ENCODE measurements around the gene RAMP2. TPM values are rescaled to one million over a fixed set of nuclear protein-coding genes. Genes with fewer than 3 reads are reported as not detected.

Gene RAMP2
- total RNA-seq, 2 experiments from 2014 or later = not detected

DNA sequence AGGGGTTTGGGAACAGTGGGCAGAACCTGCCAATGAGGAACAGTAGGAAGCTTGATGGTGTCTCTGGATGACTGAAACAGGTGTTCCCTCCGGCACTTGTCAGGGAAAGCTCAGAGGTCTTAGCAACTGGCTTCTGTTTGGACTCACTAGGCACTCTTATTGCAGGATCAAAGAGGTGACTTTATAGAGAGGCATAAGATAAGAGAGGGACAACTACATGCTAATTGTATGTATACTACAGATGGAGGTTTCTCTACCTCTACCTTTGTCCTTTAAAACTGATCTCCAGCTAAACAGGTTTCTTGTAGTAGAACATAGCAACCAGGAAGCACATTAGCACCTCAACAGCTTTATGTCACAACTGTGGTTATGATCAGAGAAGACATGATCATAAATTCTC lies 45.2 kb downstream of the RAMP2 start:
- no peaks in the 10 kb centered on the region for H3K4me1 Mint-ChIP-seq (ENCODE audit: low read depth)
- no peak overlapping the region for H3K27ac Mint-ChIP-seq
- H3K27me3 Mint-ChIP-seq = no peaks in the 10 kb centered on the region
- DNase-seq (no peak), ATAC-seq (no peak)
- no peak overlapping the region for H3K4me3 Mint-ChIP-seq
- intact Hi-C loops (cut with micrococcal nuclease) = no loop called here
- no peaks in the 10 kb centered on the region for H3K9me3 Mint-ChIP-seq
- TF ChIP-seq, protein P1, sequence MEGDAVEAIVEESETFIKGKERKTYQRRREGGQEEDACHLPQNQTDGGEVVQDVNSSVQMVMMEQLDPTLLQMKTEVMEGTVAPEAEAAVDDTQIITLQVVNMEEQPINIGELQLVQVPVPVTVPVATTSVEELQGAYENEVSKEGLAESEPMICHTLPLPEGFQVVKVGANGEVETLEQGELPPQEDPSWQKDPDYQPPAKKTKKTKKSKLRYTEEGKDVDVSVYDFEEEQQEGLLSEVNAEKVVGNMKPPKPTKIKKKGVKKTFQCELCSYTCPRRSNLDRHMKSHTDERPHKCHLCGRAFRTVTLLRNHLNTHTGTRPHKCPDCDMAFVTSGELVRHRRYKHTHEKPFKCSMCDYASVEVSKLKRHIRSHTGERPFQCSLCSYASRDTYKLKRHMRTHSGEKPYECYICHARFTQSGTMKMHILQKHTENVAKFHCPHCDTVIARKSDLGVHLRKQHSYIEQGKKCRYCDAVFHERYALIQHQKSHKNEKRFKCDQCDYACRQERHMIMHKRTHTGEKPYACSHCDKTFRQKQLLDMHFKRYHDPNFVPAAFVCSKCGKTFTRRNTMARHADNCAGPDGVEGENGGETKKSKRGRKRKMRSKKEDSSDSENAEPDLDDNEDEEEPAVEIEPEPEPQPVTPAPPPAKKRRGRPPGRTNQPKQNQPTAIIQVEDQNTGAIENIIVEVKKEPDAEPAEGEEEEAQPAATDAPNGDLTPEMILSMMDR (IDR thresholded peaks at IDR 0.05) = no peak
- ChIA-PET POLR2A (interaction anchor here (0.5 to 1.8 kb wide), 6 partner anchors 8 to 767 kb away, joined by 3 to 4 read pairs (median 3); no protein-coding TSS in a partner anchor), CTCF (interaction anchor here (0.8 to 5.3 kb wide), 2 partner anchors 14 to 18 kb away, joined by 4 to 36 read pairs; partner anchors contain the start of gene BECN1)
- H3K36me3 Mint-ChIP-seq (ENCODE audit: low read depth) = peaks cover 7% of the 10 kb centered on the region

DNA sequence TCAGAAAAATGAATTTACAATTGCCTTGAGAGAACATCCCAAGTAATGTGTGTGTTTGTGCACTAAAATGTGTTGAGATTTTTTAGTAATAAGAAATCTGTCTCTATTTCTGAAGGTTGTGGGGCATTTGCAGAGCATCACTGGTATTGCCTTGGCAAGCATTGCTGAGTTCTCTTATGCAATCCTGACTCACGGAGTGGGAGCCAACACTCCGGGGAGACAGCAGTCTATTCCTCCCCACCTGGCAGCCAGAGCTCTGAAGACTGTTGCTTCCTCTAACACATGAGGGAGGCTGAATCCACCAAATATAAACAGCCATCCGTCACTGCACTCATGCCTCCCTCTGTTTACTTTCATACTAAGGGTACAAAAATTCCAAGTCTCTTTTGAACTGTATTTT lies 48.2 kb downstream of the RAMP2 start:
- H3K9me3 Mint-ChIP-seq = no peaks in the 10 kb centered on the region
- DNase-seq (no peak), ATAC-seq (no peak)
- H3K36me3 Mint-ChIP-seq (ENCODE audit: low read depth) = peaks cover 18% of the 10 kb centered on the region
- no peak overlapping the region for H3K27ac Mint-ChIP-seq
- ChIA-PET CTCF (interaction anchor here (0.7 to 2.0 kb wide), 5 partner anchors 10 to 198 kb away, joined by 3 to 5 read pairs (median 3); no protein-coding TSS in a partner anchor), POLR2A (interaction anchor here (0.6 to 1.5 kb wide), 2 partner anchors 156 to 169 kb away, joined by 3 read pairs; no protein-coding TSS in a partner anchor)
- no peaks in the 10 kb centered on the region for H3K4me1 Mint-ChIP-seq (ENCODE audit: low read depth)
- no peak overlapping the region for H3K4me3 Mint-ChIP-seq
- intact Hi-C loops (cut with micrococcal nuclease) = no loop called here
- TF ChIP-seq, protein P1 (IDR thresholded peaks at IDR 0.05) = no peak
- no peaks in the 10 kb centered on the region for H3K27me3 Mint-ChIP-seq

Other genes starting within 250 kb of the RAMP2 start
- 10 to 100 TPM; 10.8 to 11.4 TPM for gene NAGLU, start 225.0 kb upstream of the RAMP2 start, total RNA-seq
- under 1 TPM; 0.43 to 0.49 TPM for gene HSD17B1, start 208.3 kb upstream of the RAMP2 start, total RNA-seq
- 10 to 100 TPM; 59.5 to 60.9 TPM for gene COASY, start 199.1 kb upstream of the RAMP2 start, total RNA-seq
- 10 to 100 TPM; 42.7 to 45.9 TPM for gene MLX, start 194.1 kb upstream of the RAMP2 start, total RNA-seq
- 10 to 100 TPM; 18.1 to 21.4 TPM for gene PSMC3IP, start 183.5 kb upstream of the RAMP2 start, total RNA-seq
- 10 to 100 TPM; 25.0 to 28.2 TPM for gene RETREG3, start 151.9 kb upstream of the RAMP2 start, total RNA-seq
- 10 to 100 TPM; 79.5 to 82.4 TPM for gene TUBG1, start 151.5 kb upstream of the RAMP2 start, total RNA-seq
- 1 to 10 TPM; 7.5 TPM for gene TUBG2, start 101.9 kb upstream of the RAMP2 start, total RNA-seq
- under 1 TPM; 0.29 to 0.65 TPM for gene PLEKHH3, start 84.2 kb upstream of the RAMP2 start, total RNA-seq
- not detected for gene CCR10, start 79.4 kb upstream of the RAMP2 start, total RNA-seq
- under 1 TPM; 0.13 to 0.25 TPM for gene CNTNAP1, start 78.7 kb upstream of the RAMP2 start, total RNA-seq
- 10 to 100 TPM; 23.1 to 25.5 TPM for gene EZH1, start 16.2 kb upstream of the RAMP2 start, total RNA-seq
- 10 to 100 TPM; 63.4 to 67.2 TPM for gene VPS25, start 12.2 kb downstream of the RAMP2 start, total RNA-seq
- gene WNK4, start 19.4 kb downstream of the RAMP2 start, total RNA-seq = under 1 TPM; 0.65 to 0.72 TPM
- gene COA3, start 37.5 kb downstream of the RAMP2 start, total RNA-seq = 10 to 100 TPM; 24.9 to 27.9 TPM
- under 1 TPM in 1 of 2 experiments, not detected in 1; 0.23 TPM for gene CNTD1, start 37.6 kb downstream of the RAMP2 start, total RNA-seq
- 10 to 100 TPM; 72.0 to 74.1 TPM for gene BECN1, start 63.1 kb downstream of the RAMP2 start, total RNA-seq
- 100 to 1,000 TPM; 124 to 132 TPM for gene PSME3, start 72.2 kb downstream of the RAMP2 start, total RNA-seq
- 1 to 10 TPM; 3.0 to 3.3 TPM for gene AOC2, start 83.4 kb downstream of the RAMP2 start, total RNA-seq
- 1 to 10 TPM; 2.0 to 2.9 TPM for gene AOC3, start 90.0 kb downstream of the RAMP2 start, total RNA-seq
- not detected for gene G6PC1, start 139.6 kb downstream of the RAMP2 start, total RNA-seq
- gene AARSD1, start 203.2 kb downstream of the RAMP2 start, total RNA-seq = 10 to 100 TPM; 54.3 to 57.5 TPM
- gene PTGES3L, start 218.9 kb downstream of the RAMP2 start, total RNA-seq = 1 to 10 TPM; 2.2 to 2.8 TPM
- 10 to 100 TPM; 16.1 to 17.0 TPM for gene RUNDC1, start 219.3 kb downstream of the RAMP2 start, total RNA-seq
- gene RPL27, start 237.2 kb downstream of the RAMP2 start, total RNA-seq = 1,000 to 10,000 TPM; 1,640 to 1,647 TPM
- gene IFI35, start 245.6 kb downstream of the RAMP2 start, total RNA-seq = 10 to 100 TPM; 33.4 to 35.8 TPM